Measurements from ENCODE around the gene SARDH. TPM values are rescaled to one million over a fixed set of nuclear protein-coding genes. Genes with fewer than 3 reads are reported as not detected.

The SARDH gene
- total RNA-seq, 2 donors from 2014 or later = 8.4 to 11.2 TPM

- Histone ChIP-seq H3K9ac (ENCODE audit: extremely low read depth, low read length, poor library complexity, severe bottlenecking) (no peak overlapping the region), H3K4me3 (ENCODE audit: low read length) (no peak overlapping the region), H3K36me3 (ENCODE audit: control insufficient read depth, insufficient read depth, low read length) (no peaks in the 10 kb centered on the region), H3K4me1 (ENCODE audit: control insufficient read depth, insufficient read depth, low read length) (peaks cover 2% of the 10 kb centered on the region), H3K27me3 (ENCODE audit: control insufficient read depth, insufficient read depth, low read length, poor library complexity, severe bottlenecking) (no peaks in the 10 kb centered on the region), H3K27ac (ENCODE audit: low read depth, low read length) (no peak overlapping the region), H3K9me3 (ENCODE audit: control insufficient read depth, low read length) (no peaks in the 10 kb centered on the region)
- H3K4me1 Mint-ChIP-seq = peaks cover 5% of the 10 kb centered on the region
- no peaks in the 10 kb centered on the region for H3K27me3 Mint-ChIP-seq (ENCODE audit: insufficient read depth)
- no peaks in the 10 kb centered on the region for H3K36me3 Mint-ChIP-seq (ENCODE audit: low read depth)
- WGBS, 2 experiments (ENCODE audit: insufficient coverage in 1 of 2, insufficient read length in 1 of 2) = 74 to 83% methylated on average over 11 to 23 of the region's 23 CpGs
- peak overlapping the region; percentile 46 for H3K27ac Mint-ChIP-seq
- H3K4me3 Mint-ChIP-seq = no peak overlapping the region
- no peak for TF ChIP-seq CTCF (conservative IDR thresholded peaks at IDR 0.05)
- H3K9me3 Mint-ChIP-seq = no peaks in the 10 kb centered on the region
- DNase-seq = no peak
These were observed 3.4 kb downstream of the SARDH start for GRCh38 chr9:133734590-133735414.

GRCh38 chr9:133733796-133734533 is 4.2 kb downstream of the SARDH start:
- Histone ChIP-seq H3K9ac (ENCODE audit: extremely low read depth, low read length, poor library complexity, severe bottlenecking) (no peak overlapping the region), H3K27ac (ENCODE audit: low read depth, low read length) (no peak overlapping the region), H3K27me3 (ENCODE audit: control insufficient read depth, insufficient read depth, low read length, poor library complexity, severe bottlenecking) (no peaks in the 10 kb centered on the region), H3K36me3 (ENCODE audit: control insufficient read depth, insufficient read depth, low read length) (no peaks in the 10 kb centered on the region), H3K4me3 (ENCODE audit: low read length) (no peak overlapping the region), H3K4me1 (ENCODE audit: control insufficient read depth, insufficient read depth, low read length) (peaks cover 2% of the 10 kb centered on the region), H3K9me3 (ENCODE audit: control insufficient read depth, low read length) (no peaks in the 10 kb centered on the region)
- Mint-ChIP-seq H3K4me3 (no peak overlapping the region), H3K36me3 (ENCODE audit: low read depth) (no peaks in the 10 kb centered on the region), H3K27me3 (ENCODE audit: insufficient read depth) (no peaks in the 10 kb centered on the region), H3K9me3 (no peaks in the 10 kb centered on the region), H3K4me1 (peaks cover 5% of the 10 kb centered on the region), H3K27ac (no peak overlapping the region)
- DNase-seq = peak; percentile 50
- no peak for TF ChIP-seq CTCF (conservative IDR thresholded peaks at IDR 0.05)
- 83 to 90% methylated on average over 18 to 21 of the region's 21 CpGs for WGBS, 2 experiments (ENCODE audit: insufficient coverage in 1 of 2, insufficient read length in 1 of 2)

- H3K36me3 ChIP-seq (ENCODE audit: control insufficient read depth, insufficient read depth, low read length) = no peaks in the 10 kb centered on the region
- no peaks in the 10 kb centered on the region for H3K9me3 ChIP-seq (ENCODE audit: control insufficient read depth, low read length)
- Mint-ChIP-seq H3K4me3 (no peak overlapping the region), H3K27me3 (ENCODE audit: insufficient read depth) (no peaks in the 10 kb centered on the region), H3K9me3 (no peaks in the 10 kb centered on the region), H3K36me3 (ENCODE audit: low read depth) (no peaks in the 10 kb centered on the region), H3K27ac (no peak overlapping the region), H3K4me1 (peaks cover 5% of the 10 kb centered on the region)
- WGBS, 2 experiments (ENCODE audit: insufficient coverage in 1 of 2, insufficient read length in 1 of 2) = 80 to 83% methylated on average over 4 of the region's 4 CpGs
- H3K9ac ChIP-seq (ENCODE audit: extremely low read depth, low read length, poor library complexity, severe bottlenecking) = no peak overlapping the region
- no peaks in the 10 kb centered on the region for H3K27me3 ChIP-seq (ENCODE audit: control insufficient read depth, insufficient read depth, low read length, poor library complexity, severe bottlenecking)
- peak; percentile 60 for DNase-seq
- no peak overlapping the region for H3K27ac ChIP-seq (ENCODE audit: low read depth, low read length)
- no peak for TF ChIP-seq CTCF (conservative IDR thresholded peaks at IDR 0.05)
- H3K4me3 ChIP-seq (ENCODE audit: low read length) = no peak overlapping the region
- peaks cover 2% of the 10 kb centered on the region for H3K4me1 ChIP-seq (ENCODE audit: control insufficient read depth, insufficient read depth, low read length)
These were observed 4.7 kb downstream of the SARDH start for GRCh38 chr9:133733421-133733795.

Measured in endodermal cell (in vitro differentiated cells).